Stomach (tissue), 9 donors: Measurements from ENCODE around the gene DGKD. TPM values are rescaled to one million over a fixed set of nuclear protein-coding genes. Genes with fewer than 3 reads are reported as not detected.
A peak's percentile ranks its signal among the peaks of the same experiment; 100 is the strongest.

Experiments
- DNase-seq, 2 donors: peaks; one replicate each; pipeline versions ENCODE4 v3.0.0 to v3.0.0-alpha.2; 2013 to 2019
- H3K27ac ChIP-seq, 5 donors: fragments of 200-600 bp in 4 of 5; sonication (generic) in 4 of 5; one replicate each; pipeline ENCODE4 v1.5.1; 2013 to 2019; ENCODE audit warnings: mild to moderate bottlenecking in 1 of 5, moderate library complexity in 1 of 5
- H3K27me3 ChIP-seq, 3 donors: fragments of 200-600 bp; sonication (generic); one replicate each; pipeline ENCODE4 v1.5.1; 2017 to 2019; ENCODE audit warnings: mixed run types in 1 of 3
- H3K36me3 ChIP-seq, 4 donors: fragments of 200-600 bp; sonication (generic); 1 replicate in 3 of 4; 2 replicates in 1 of 4; pipeline ENCODE4 v1.5.1; 2016 to 2019
- H3K4me1 ChIP-seq, 4 donors: fragments of 200-600 bp; sonication (generic); one replicate each; pipeline ENCODE4 v1.5.1; 2016 to 2019
- H3K4me3 ChIP-seq, 4 donors: fragments of 200-600 bp; sonication (generic) in 3 of 4; one replicate each; pipeline ENCODE4 v1.5.1; 2016 to 2019; ENCODE audit warnings: mild to moderate bottlenecking in 1 of 4
- H3K9me3 ChIP-seq, 4 donors: fragments of 200-600 bp; sonication (generic); one replicate each; pipeline ENCODE4 v1.5.1; 2016 to 2019
- EP300 ChIP-seq: sonication (generic); formaldehyde crosslinking; IDR thresholded peaks from one replicate; pipeline ENCODE4 v1.6.1; 2017; ENCODE audit warnings: antibody characterized with exemption
- POLR2A ChIP-seq, 4 donors: fragments of 450-650 bp; IDR thresholded peaks; one replicate each; pipeline ENCODE4 v1.6.1; 2016; ENCODE audit warnings: antibody characterized with exemption in 4 of 4, control low read depth in 2 of 4, mild to moderate bottlenecking in 1 of 4, moderate library complexity in 1 of 4
- POLR2AphosphoS5 ChIP-seq, 3 donors: sonication (generic); formaldehyde crosslinking; IDR thresholded peaks; one replicate each; pipeline ENCODE4 v1.6.1; 2016; ENCODE audit warnings: antibody characterized with exemption in 3 of 3
- WGBS, 5 donors: extraction: QIAGEN DNeasy Blood & Tissue Kit in 3 of 5; methylation state at CpG; one replicate each; pipeline versions ENCODE4 v1.1.5 to v1.1.7; 2013 to 2018; 5-methylcytosine and 5-hydroxymethylcytosine counted together
- intact Hi-C: fragments of 100-400 bp; cut with DNase I; formaldehyde crosslinking; loops from one replicate; pipeline ENCODE4 v1.15.1; 2023; ENCODE audit warnings: low total_unique reads
- polyA plus RNA-seq, 3 donors: library from polyadenylated mRNA; stranded (reverse); fragments of 200-250 nt; gene quantifications; one replicate each; pipeline ENCODE4 v1.2.3, GENCODE V29; 2013
- total RNA-seq, 5 donors: library from RNA; depleted of rRNA; stranded (reverse); fragments of >200 nt; gene quantifications; one replicate each; pipeline versions ENCODE4 v1.1.0 to v1.2.3, GENCODE V29; 2014 to 2016
- TF ChIP-seq, protein P1 (sequence below), 7 experiments: fragments of 450-650 bp in 4 of 7; fragments of 200-600 bp in 3 of 7; sonication (generic) in 3 of 7; IDR thresholded peaks; one replicate each; pipeline ENCODE4 v1.5.1; 2016 to 2019; ENCODE audit warnings: antibody characterized with exemption in 7 of 7, control low read depth in 2 of 7, mild to moderate bottlenecking in 1 of 7
- donor health status: healthy with polysubstance abuse.
- donor health status: Bipolar disorder and iron deficiency.
- donor health status: healthy.

Gene DGKD
- total and polyA plus RNA-seq, 8 donors = 21.9 to 471 (median 202) TPM

- intact Hi-C loops = no loop called here
- 95 to 99% (median 97%) methylated on average over 2 of the region's 2 CpGs for WGBS, 5 donors
- Histone ChIP-seq H3K36me3 (peaks cover 33 to 38% (median 37%) of the 10 kb centered on the region in 4 donors), H3K27me3 (no peaks in the 10 kb centered on the region), H3K4me1 (peaks cover 25 to 76% (median 48%) of the 10 kb centered on the region in 4 donors), H3K27ac (peak overlapping the region in 3 of 5 donors; percentile 29 to 69 (median 52)), H3K4me3 (no peak overlapping the region), H3K9me3 (no peaks in the 10 kb centered on the region)
- TF ChIP-seq EP300 = no peak
- no peak for TF ChIP-seq POLR2AphosphoS5 (IDR thresholded peaks at IDR 0.05)
- TF ChIP-seq, protein P1, sequence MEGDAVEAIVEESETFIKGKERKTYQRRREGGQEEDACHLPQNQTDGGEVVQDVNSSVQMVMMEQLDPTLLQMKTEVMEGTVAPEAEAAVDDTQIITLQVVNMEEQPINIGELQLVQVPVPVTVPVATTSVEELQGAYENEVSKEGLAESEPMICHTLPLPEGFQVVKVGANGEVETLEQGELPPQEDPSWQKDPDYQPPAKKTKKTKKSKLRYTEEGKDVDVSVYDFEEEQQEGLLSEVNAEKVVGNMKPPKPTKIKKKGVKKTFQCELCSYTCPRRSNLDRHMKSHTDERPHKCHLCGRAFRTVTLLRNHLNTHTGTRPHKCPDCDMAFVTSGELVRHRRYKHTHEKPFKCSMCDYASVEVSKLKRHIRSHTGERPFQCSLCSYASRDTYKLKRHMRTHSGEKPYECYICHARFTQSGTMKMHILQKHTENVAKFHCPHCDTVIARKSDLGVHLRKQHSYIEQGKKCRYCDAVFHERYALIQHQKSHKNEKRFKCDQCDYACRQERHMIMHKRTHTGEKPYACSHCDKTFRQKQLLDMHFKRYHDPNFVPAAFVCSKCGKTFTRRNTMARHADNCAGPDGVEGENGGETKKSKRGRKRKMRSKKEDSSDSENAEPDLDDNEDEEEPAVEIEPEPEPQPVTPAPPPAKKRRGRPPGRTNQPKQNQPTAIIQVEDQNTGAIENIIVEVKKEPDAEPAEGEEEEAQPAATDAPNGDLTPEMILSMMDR (IDR thresholded peaks at IDR 0.05) = no peak
- no peak for TF ChIP-seq POLR2A (IDR thresholded peaks at IDR 0.05)
- no peak for DNase-seq
These were observed 78.7 kb downstream of the DGKD start for GRCh38 chr2:233433029-233433428.

- Histone ChIP-seq H3K4me1 (peaks cover 24 to 74% (median 42%) of the 10 kb centered on the region in 4 donors), H3K4me3 (no peak overlapping the region), H3K36me3 (peaks cover 40 to 46% (median 44%) of the 10 kb centered on the region in 4 donors), H3K9me3 (no peaks in the 10 kb centered on the region), H3K27ac (peak overlapping the region in 3 of 5 donors; percentile 26 to 69 (median 52)), H3K27me3 (no peaks in the 10 kb centered on the region)
- TF ChIP-seq POLR2AphosphoS5 (IDR thresholded peaks at IDR 0.05) (no peak), POLR2A (IDR thresholded peaks at IDR 0.05) (no peak), EP300 (no peak)
- TF ChIP-seq, protein P1 (IDR thresholded peaks at IDR 0.05) = no peak
- intact Hi-C loops = no loop called here
- 41 to 75% (median 53%) methylated on average over 1 of the region's 1 CpG for WGBS, 5 donors
- peak in 1 of 2 donors; percentile 15 for DNase-seq
These were observed 79.5 kb downstream of the DGKD start for GRCh38 chr2:233433794-233434193.

DNA sequence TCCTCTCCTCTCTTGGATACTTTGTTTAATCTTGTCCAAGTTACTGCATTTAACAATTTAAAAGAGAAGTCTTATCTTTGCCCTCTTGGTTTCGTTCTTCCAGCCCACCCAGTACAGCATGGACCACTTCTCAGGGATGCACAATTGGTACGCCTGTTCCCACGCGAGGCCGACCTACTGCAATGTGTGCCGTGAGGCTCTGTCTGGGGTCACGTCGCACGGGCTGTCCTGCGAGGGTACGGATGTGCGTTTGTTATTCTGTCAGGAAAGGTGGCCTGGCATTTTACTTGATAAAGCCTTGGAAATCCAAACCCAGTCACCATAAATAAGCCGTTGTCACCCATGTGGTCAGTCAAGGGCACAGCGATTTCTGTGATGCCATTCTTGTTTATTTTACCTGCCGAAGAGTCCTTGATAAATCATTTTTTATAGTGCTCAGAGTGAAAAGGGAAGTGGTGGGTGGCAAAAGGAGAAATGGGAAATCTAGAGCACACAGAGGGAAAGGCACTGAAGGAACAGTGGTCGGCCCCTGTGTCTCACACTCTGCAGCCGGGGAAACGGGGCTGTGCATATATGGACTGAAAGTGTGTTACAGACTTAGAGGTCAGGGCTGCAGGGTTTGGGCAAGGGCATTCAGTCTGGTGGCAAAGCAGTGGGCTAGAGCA lies 80.5 kb downstream of the DGKD start:
- TF ChIP-seq POLR2AphosphoS5 (IDR thresholded peaks at IDR 0.05) (no peak), EP300 (no peak), POLR2A (IDR thresholded peaks at IDR 0.05) (no peak)
- TF ChIP-seq, protein P1 (IDR thresholded peaks at IDR 0.05) = no peak

DNA sequence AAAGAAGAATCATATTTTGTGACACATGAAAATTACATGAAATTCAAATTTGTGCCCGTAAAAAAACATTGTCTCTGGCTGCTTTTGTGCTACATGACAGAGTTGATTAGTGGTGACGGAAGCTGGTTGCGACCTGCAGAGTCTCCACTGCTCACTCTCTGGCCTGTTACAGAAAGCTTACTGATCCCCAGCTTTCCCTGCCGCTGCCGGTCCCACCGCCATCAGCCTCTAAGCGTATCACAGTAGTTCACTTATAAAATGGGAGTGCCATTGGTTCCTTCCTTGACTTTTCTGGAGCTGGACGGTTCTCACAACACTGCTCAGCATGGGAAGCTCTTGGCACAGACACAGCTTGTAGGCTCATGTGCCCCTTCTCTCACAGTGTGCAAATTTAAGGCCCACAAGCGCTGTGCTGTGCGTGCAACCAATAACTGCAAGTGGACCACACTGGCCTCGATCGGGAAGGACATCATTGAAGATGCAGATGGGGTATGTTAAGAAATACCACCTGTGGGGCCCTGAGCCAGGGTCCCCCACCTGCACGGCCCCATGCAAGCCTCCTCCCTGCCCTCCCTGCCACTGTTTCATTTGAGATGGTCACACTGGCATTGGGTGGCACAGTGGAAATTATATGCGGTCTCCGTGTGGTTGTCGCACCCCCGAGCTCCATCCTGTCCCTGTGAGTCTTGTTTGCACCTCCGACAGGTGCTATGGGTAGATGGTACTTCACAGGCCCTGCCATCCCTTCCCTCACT lies 81.3 kb downstream of the DGKD start:
- Histone ChIP-seq H3K36me3 (peaks cover 52 to 64% (median 60%) of the 10 kb centered on the region in 4 donors), H3K4me1 (peaks cover 38 to 74% (median 44%) of the 10 kb centered on the region in 4 donors), H3K27ac (peak overlapping the region; percentile 26 to 69 (median 53)), H3K27me3 (no peaks in the 10 kb centered on the region), H3K9me3 (no peaks in the 10 kb centered on the region), H3K4me3 (no peak overlapping the region)
- no peak for TF ChIP-seq POLR2A (IDR thresholded peaks at IDR 0.05)
- TF ChIP-seq EP300 = no peak
- TF ChIP-seq, protein P1 (IDR thresholded peaks at IDR 0.05) = no peak
- TF ChIP-seq POLR2AphosphoS5 (IDR thresholded peaks at IDR 0.05) = no peak
- WGBS, 5 donors = 74 to 93% (median 77%) methylated on average over 17 to 18 of the region's 18 CpGs
- intact Hi-C loops = no loop called here
- peak in 1 of 2 donors; percentile 24 for DNase-seq

More for the DNA sequence above, 80.5 kb downstream of the DGKD start:
- intact Hi-C loops = no loop called here
- H3K9me3 ChIP-seq = no peaks in the 10 kb centered on the region
- peak in 1 of 2 donors; percentile 25 for DNase-seq
- H3K4me1 ChIP-seq = peaks cover 30 to 74% (median 44%) of the 10 kb centered on the region in 4 donors
- no peak overlapping the region for H3K4me3 ChIP-seq
- H3K27me3 ChIP-seq = no peaks in the 10 kb centered on the region
- 48 to 73% (median 68%) methylated on average over 18 of the region's 18 CpGs for WGBS, 5 donors
- H3K27ac ChIP-seq = peak overlapping the region; percentile 26 to 69 (median 52)
- peaks cover 48 to 56% (median 53%) of the 10 kb centered on the region in 4 donors for H3K36me3 ChIP-seq
